GM21360 (cell line): Measurements from ENCODE around the gene FN3K.
"Not testable (repeated sequence)": the region's sequence is repeated elsewhere in the genome, so short reads cannot be mapped to it uniquely, and the experiment has no call there.

Experiments used
- ATAC-seq: cut with Tn5 transposase; IDR thresholded peaks from one replicate; pipeline ENCODE4 v1.9.1; 2021; ENCODE audit warnings: mild to moderate bottlenecking, moderate library complexity; ENCODE audit not compliant: unreplicated experiment

FN3K gene

DNA sequence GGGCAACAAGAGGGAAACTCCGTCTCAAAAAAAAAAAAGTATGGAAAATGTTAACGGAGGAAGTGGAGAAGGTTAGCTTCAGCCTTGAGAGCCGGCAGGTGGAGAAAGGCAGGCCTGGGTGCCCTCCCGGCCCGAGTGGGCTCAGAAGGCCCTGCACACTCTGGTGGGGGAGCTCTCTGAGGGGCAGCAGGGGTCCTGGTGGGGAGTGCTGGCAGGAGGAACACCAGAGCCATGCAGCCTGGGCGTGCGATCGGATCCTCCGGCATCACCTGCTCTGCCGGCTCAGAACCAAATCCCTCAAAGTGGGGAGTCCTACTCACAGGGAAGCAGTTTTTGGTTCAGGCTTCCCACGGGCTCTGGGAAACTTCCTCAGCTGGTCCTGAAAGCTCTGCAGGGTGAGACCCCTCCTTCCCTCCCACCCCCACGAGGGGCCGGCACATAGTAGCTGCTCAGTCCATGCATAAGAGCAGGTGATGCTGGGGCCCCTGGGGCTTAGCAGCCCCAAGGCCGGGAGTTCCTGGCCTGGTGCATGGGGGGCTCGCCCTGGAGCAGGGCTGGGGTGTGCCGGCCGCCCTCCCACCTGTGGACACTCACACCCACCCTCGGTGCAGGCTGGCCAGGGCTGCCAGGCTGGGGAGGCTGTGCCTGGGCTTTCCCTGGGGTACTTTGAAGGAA is 1.2 kb downstream of the FN3K start:
- no peak for ATAC-seq

DNA sequence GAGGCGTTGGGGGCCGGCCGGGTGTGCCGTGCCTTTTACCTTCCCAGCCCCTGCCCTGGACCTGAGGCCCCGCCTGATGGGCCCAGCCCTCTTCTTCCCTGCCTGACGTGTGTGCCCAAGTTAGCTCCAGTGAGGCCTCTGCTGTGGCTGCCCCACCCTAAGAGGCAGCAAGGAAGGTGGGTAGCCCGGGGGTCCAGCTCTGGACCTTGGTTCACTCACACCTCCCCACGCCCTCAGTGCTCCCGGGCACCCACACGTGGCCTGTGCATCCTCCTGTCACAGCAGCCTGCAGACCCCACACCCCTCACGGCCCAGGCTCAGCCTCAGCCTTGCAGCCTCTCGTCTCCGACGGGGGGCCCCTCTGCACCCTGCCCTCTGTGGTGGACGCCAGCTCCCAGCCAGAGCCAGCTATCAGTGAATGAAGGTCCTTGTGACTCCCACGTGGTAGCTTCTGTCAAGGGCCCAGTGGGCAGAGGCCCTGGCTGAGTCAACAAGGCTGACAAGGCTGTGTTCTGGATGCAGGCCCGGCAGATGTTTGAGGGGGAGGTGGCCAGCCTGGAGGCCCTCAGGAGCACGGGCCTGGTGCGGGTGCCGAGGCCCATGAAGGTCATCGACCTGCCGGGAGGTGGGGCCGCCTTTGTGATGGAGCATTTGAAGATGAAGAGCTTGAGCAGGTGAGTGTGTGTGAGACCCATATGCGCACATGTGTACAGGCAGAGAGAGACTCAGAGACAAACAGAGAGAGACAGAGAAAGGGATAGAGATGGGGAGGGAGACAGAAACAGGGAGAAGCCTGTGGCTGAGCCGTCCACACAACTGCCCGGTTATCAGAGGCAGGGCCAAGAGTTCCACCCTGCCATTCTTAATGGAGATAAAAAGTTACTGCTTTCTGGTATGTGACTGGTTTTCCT is 2.8 kb downstream of the FN3K start:
- ATAC-seq: no peak

DNA sequence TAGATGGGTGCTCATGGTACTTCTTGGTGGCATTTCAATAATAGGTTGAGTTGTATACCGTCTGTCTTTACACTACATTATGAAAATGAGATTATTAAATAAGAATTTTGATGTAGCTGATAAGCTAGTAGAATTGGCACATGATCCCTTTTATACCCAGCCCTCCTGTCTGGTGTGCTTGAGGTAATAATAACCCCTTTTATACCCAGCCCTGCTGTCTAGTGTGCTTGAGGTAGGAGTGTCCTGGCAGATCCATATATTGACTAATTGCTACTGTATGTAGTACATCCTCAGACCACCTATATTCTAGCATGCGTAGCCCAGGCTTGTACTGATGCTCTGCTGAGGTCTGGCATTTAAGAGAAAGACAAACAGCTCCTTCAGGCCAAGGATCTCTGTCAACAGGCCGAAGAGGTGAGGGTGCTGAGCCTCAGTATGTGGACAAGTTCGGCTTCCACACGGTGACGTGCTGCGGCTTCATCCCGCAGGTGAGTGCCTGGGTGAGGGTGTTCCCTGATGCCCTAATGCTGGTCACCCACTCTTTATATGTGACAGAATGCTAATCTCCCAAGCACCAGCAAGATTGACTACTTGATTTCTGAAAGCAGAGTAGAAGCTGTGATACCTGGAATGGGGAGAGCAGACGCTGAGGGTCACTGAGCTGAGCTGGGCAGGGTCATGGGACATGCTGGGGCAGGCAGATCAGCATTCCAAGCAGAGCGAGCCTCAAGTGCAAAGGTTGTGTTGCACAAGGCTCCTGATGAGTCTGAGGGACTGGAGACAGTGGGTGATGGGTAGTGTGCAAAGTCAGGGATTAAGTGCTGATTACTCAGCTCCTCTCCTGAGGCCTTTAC is 5.7 kb downstream of the FN3K start:
- ATAC-seq: no peak

DNA sequence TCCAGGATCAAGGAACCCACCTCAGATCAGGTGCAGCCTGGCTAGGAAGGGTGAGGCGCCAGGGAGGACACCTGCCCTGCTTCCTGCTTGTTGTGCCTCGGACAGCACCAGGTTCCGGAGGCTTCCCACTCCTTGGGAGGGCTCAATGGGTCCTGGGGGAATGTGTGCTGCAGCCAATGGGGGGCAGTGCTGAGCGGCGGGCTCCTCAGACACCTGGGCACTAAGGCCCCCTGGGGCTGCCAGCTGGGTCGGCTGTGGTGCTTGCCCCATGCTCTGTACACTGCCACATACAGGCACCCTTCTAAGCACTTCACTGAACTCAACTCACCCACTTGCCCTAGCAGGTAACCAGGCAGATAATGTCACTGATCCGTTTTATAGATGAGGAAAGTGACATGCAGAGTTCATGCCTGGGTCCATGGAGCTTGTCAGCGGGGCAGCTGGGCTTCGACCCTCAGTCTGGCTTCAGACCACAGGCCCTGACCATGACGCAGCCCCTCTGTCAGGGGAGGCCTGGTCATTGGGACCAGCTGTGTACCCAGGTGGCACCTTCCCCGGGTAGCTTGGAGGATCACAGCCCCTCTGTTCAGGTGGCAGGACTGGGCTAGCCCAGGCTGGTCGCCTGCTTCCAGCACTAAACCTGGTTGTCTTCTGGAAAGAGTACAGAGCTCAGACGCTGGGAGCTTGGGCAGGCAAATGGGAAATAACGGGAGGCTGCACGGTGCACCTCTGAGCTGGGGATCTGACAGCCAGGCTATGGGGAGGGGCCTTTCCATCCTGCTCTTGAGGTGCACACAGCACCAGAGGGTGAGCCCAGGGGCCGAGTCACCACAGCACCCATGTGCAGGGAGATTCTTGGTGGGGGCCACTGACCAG is 8.2 kb downstream of the FN3K start:
- ATAC-seq: no peak

DNA sequence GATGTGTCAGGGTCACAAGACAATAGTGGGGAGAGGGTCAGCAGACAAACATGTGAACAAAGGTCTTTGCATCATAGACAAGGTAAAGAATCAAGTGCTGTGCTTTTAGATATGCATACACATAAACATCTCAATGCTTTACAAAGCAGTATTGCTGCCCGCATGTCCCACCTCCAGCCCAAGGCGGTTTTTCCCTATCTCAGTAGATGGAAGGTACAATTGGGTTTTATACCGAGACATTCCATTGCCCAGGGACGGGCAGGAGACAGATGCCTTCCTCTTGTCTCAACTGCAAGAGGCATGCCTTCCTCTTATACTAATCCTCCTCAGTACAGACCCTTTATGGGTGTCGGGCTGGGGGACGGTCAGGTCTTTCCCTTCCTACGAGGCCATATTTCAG is 9.3 kb downstream of the FN3K start:
- ATAC-seq: not testable (repeated sequence)

DNA sequence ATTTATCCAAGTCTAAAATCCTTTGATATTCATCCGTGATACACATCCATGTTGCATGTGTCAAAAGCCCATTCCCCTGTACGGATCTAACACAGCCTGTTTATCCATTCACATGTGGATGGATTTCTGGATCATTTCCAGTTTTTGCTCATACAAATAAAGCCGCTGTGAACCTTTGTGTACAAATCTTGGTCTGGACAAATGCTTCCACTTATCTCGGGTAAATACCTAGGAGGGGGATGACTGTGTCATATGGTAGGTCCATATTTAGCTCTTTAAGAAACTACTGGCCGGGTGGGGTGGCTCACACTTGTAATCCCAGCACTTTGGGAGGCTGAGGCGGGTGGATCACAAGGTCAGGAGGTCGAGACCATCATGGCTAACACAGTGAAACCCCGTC is 10.1 kb downstream of the FN3K start:
- no peak for ATAC-seq

DNA sequence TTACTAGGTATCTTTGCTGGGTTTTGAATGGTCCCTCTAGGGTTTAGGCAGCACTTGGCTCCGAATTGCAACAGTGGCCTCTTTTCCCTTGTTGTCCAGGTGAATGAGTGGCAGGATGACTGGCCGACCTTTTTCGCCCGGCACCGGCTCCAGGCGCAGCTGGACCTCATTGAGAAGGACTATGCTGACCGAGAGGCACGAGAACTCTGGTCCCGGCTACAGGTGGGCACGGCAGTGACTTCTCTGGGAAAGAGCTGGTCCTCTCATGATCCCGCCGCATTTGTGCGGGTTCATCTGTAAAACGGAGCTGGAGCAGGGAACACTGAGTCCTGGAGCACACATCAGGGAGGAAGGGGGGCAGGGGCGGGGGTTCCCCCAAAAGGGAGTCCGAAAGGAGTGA is 13.3 kb downstream of the FN3K start:
- no peak for ATAC-seq

DNA sequence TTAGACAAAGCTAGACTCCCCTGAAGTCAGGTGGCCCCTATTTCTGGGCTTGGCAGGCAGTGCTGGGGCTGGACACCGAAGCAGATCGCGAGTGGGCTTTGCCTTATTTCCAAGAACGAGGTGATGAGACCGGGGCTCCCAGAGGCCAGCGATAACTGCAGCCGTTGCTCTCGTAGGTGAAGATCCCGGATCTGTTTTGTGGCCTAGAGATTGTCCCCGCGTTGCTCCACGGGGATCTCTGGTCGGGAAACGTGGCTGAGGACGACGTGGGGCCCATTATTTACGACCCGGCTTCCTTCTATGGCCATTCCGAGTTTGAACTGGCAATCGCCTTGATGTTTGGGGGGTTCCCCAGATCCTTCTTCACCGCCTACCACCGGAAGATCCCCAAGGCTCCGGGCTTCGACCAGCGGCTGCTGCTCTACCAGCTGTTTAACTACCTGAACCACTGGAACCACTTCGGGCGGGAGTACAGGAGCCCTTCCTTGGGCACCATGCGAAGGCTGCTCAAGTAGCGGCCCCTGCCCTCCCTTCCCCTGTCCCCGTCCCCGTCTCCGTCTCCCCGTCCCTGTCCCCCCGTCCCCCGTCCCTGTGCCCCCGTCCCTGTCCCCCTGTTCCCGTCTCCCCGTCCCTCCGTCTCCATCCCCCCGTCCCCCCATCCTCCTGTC is 15.0 kb downstream of the FN3K start:
- no peak for ATAC-seq

DNA sequence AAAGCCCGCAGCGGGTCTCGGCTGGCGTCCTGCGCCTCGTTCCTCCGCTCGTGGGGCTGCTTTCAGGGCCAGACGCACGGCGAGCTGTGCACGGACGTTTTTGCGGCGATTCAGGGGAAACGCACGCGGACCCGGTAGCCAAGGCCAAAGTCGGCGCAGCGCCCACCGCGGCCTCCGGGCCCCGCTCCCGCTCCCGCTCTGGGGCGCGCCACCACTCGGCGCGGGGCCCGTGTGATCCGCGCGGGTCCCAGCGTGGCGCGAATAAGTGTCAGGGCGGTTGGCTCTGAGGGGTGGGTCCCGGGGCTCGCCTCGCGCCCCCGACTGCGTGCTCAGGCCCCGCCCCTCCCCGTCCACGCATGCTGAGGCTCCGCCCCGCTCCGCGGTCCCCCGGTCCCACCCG is 15.8 kb downstream of the FN3K start:
- ATAC-seq: peak; percentile 27

DNA sequence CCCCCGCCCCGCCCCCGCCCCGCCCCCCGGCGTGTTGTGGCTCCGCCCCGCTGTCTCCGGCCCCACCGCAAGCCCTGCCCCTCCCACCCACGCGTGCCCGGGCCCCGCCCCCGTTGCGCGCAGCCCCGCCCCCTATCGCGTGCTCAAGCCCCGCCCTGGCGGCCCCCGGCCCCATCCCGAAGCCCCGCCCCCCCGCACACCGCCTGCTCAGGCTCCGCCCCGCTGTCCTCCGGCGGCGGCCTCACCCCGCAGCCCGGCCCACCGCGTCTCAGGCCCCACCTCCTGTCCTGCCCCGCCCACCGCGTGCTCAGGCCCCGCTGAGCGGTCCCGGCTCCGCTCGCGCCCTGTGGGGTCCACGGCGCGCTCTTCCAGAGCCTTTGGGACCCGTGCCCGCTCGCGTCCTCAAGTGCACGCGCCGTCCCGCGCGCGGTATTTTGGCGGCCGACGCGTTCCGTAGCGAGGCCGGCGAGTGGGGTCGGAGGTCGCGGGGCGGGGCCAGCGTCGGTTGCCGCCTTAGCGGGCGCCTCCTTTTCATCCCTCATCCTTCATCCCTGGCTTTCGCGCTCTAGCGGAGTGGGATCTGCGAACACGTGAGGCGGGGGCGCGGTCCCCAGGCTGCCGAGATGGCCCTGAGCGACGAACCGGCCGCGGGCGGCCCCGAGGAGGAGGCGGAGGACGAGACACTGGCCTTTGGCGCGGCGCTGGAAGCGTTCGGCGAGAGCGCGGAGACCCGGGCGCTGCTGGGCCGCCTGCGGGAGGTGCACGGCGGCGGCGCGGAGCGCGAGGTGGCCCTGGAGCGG is 16.4 kb downstream of the FN3K start, which contains the start of gene TBCD:
Gene TBCD (plus strand): TSS at position 495 of the 800 bp plus-strand sequence. CDS start 129 bp downstream, at position 624.
- peak; percentile 69 for ATAC-seq

DNA sequence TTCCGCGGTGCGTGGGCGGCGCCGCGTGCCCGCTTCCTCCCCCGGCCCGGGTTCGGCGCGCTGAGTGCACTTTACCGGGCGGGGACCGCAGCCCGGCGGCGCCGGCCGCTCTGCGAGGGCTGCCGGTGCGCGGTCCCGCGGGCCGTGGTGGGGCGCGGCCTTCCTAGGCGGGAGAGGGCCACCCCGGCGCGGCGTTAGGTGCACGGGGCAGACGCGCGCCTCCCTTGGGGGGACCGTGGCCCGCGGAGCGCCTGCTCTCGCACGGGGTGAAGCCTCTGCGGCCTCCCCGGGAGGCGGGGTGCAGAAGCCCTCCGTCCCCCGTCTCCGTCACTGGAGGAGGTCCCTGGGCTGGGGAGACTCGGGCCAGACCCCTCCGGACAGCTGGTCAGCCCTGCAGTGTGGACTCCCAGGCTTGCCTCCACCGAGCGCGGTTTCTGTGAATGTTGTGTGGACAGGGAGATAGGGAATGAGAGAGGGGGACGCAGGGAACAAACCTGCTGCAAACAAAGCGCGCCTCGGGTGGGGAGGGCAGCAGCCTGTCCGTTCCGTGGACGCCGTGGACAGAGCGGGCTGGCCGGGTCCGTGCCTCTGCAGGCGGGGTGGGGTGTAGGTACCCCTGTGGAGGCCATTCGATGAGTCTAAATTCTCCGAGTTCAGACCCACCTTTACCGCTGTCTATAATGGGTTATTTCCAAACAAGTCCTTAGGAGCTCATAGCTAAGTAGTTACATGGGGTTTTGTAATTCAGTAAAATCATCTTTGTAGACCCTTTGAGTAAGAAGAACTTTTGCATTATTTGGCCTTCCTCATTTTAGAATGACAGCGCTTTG is 17.2 kb downstream of the FN3K start:
- ATAC-seq: peak; percentile 17

DNA sequence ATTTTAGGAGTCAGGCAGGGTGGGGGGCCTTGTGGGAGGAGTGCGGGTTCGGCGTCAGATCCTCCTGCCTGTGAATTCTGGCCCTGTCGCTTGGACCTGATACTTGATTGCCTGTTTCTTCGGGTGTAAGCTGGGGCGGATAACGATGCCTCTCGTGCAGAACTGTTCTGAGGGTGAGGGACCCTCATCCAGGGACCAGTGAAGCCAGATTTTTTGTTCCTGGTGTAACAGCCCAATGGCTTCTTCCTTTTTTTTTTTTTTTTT is 17.7 kb downstream of the FN3K start:
- no peak for ATAC-seq

DNA sequence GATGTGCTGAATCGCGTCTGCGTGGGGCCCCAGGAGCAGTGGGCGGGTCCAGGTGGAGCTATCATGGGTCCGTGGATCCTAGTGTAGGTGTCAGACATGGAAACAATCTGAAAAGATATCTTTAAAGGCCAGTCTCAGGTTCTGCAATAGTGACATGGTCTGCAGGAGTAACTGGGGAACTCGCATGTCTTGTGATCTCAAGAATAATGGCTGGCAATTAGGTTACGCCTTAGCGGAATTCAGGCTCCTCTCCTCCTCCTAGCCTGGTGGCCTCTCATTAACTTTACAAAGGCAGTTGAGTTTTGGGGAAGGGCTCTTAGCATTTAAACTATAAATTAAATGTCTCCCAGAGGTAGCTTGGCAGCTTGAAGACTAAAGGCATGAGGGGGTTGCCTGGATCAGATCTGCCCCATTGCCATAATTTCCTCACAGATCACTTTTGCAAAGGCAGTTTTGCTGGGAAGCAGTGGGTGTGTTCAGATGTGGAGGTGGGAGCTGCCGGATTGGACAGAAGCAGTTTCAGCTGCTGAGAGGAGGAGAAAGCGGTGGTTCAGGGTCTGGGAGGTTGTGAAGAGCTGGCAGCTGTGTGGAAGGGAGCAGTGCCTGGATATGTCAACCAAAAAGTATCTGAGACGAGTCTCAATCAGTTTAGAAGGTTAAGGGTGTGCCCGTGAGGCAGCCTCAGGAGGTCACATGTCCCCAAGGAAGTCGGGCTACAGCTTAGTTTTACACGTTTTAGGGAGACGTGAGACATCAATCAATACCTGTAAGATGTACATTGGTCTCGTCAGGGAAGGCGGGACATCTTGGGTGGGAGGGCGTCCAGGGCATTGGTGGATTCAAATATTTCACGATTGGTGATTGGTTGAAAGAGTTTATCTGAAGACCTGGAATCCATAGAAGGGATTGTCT is 19.1 kb downstream of the FN3K start:
- ATAC-seq: no peak

DNA sequence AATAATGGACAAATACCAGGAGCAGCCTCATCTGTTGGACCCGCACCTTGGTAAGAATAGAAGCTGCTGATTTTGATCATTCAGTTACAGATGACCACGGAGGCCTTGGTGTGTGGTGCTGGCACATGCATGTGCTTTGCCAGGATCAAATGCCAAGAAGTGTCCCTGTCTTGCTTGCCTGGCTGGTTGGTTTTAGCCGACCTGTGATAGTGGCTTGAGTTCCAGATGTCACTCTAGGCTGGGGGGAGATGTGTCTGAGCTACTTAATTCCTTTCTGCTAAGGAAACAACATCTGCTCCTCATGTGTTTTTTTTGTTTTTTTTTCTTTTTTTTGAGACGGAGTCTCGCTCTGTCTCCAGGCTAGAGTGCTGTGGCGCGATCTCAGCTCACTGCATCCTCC is 20.8 kb downstream of the FN3K start:
- ATAC-seq: no peak

DNA sequence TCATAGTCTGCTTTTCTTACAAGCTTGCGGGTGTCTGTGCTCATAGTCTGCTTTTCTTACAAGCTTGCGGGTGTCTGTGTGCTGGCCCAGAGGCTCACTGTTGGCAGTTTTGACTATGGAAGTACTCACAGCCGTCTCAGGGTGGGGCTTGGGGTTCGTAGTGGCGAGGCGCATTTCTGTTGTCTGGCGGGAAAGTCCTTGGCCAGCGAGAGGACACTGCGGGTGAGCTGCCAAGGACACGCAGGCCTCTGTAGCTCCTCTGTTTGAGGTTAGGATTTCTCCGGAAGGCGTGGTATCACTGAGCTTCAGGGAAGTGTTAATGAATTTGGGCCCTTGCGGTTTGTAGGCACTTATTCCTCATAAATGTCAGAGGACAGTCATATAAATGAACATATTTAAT is 30.0 kb downstream of the FN3K start:
- ATAC-seq: no peak

DNA sequence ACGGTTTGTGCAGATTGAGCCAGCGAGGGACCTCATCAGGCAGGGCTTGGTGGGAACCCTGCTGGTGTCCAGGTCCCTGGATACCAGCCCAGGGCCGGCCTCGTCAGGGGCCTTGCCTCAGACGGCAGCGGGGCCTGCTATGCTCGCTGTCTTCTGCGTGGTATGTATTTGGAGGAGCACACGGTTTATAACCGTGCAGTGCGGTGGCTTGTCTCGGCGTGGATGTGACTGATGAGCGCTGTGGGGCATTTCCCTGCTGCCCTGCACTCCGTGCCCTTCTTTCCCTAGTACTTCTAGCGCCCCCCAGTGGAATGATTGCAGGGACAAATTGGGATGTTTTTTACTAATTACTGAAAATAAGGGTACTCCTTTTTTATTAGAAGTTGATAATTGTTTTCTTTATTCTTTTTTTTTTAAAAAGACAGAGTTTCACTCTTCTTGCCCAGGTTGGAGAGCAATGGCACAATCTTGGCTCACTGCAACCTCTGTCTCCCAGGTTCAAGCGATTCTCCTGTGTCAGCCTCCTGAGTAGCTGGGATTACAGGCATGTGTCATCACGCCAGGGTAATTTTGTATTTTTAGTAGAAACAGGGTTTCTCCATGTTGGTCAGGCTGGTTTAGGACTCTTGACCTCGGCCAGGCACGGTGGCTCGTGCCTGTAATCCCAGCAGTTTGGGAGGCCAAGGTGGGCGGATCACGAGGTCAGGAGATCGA is 31.8 kb downstream of the FN3K start:
- no peak for ATAC-seq

DNA sequence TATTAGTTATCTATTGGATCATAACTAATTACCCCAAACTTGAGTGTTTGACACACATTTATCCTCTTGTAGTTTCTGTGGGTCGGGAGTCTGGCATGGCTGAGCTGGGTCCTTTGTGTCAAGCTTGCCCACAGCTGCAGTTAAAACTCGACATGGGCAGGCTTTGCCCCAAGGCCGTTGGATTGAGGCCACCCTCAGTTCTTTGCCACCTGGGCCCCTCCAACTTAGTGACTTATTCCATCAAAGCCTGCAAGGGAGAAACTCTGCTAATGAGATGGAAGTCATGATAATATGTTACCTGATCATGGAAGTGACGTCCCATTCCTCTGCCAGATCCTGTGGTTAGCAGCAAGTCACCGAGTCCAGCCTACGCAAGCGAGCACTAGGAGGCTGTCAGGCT is 33.6 kb downstream of the FN3K start:
- no peak for ATAC-seq
